GM21576 (cell line): ENCODE results near the gene ZNF579.
"Not testable (repeated sequence)": the region's sequence is repeated elsewhere in the genome, so short reads cannot be mapped to it uniquely, and the experiment has no call there.

Experiments
- ATAC-seq: cut with Tn5 transposase; IDR thresholded peaks from one replicate; pipeline ENCODE4 v1.9.1; 2021; ENCODE audit warnings: mild to moderate bottlenecking, moderate library complexity; ENCODE audit not compliant: unreplicated experiment

ZNF579 gene

GRCh38 chr19:55576746-55577145 is 3.9 kb downstream of the ZNF579 start:
- no peak for ATAC-seq

- not testable (repeated sequence) for ATAC-seq
Observed at GRCh38 chr19:55573929-55574328, 6.7 kb downstream of the ZNF579 start.

GRCh38 chr19:55569477-55569876 is 11.2 kb downstream of the ZNF579 start:
- not testable (repeated sequence) for ATAC-seq

GRCh38 chr19:55567708-55568328 is 12.8 kb downstream of the ZNF579 start:
- ATAC-seq, result no peak

- no peak for ATAC-seq
Observed at GRCh38 chr19:55566823-55567222, 13.8 kb downstream of the ZNF579 start.

- no peak for ATAC-seq
Observed at GRCh38 chr19:55563261-55563690, 17.4 kb downstream of the ZNF579 start.

- no peak for ATAC-seq
Observed at GRCh38 chr19:55559684-55560083, 21.0 kb downstream of the ZNF579 start.

- no peak for ATAC-seq
Observed at GRCh38 chr19:55554741-55555152, 25.9 kb downstream of the ZNF579 start.

GRCh38 chr19:55554302-55554701 is 26.3 kb downstream of the ZNF579 start:
- ATAC-seq, result no peak

GRCh38 chr19:55553217-55554182 is 27.1 kb downstream of the ZNF579 start:
- ATAC-seq, result no peak

GRCh38 chr19:55552620-55553019 is 28.0 kb downstream of the ZNF579 start:
- ATAC-seq, result no peak

- no peak for ATAC-seq
Observed at GRCh38 chr19:55552206-55552605, 28.4 kb downstream of the ZNF579 start.

- no peak for ATAC-seq
Observed at GRCh38 chr19:55550321-55550650, 30.4 kb downstream of the ZNF579 start.

- no peak for ATAC-seq
Observed at GRCh38 chr19:55549500-55550320, 30.9 kb downstream of the ZNF579 start.

GRCh38 chr19:55546822-55547614 is 33.6 kb downstream of the ZNF579 start:
- no peak for ATAC-seq

- no peak for ATAC-seq
Observed at GRCh38 chr19:55546011-55546410, 34.6 kb downstream of the ZNF579 start.

- no peak for ATAC-seq
Observed at GRCh38 chr19:55545443-55545842, 35.2 kb downstream of the ZNF579 start, which contains the start of gene SBK3. TSS of gene SBK3 (minus strand) at chr19:55545543. CDS start at chr19:55545543, 0 bp downstream.

GRCh38 chr19:55544776-55545439 is 35.7 kb downstream of the ZNF579 start:
- no peak for ATAC-seq

GRCh38 chr19:55544014-55544413 is 36.6 kb downstream of the ZNF579 start:
- no peak for ATAC-seq

GRCh38 chr19:55543567-55543966 is 37.1 kb downstream of the ZNF579 start:
- ATAC-seq, result no peak
